ENCODE results near the gene SLC25A11.

SLC25A11 gene

DNA sequence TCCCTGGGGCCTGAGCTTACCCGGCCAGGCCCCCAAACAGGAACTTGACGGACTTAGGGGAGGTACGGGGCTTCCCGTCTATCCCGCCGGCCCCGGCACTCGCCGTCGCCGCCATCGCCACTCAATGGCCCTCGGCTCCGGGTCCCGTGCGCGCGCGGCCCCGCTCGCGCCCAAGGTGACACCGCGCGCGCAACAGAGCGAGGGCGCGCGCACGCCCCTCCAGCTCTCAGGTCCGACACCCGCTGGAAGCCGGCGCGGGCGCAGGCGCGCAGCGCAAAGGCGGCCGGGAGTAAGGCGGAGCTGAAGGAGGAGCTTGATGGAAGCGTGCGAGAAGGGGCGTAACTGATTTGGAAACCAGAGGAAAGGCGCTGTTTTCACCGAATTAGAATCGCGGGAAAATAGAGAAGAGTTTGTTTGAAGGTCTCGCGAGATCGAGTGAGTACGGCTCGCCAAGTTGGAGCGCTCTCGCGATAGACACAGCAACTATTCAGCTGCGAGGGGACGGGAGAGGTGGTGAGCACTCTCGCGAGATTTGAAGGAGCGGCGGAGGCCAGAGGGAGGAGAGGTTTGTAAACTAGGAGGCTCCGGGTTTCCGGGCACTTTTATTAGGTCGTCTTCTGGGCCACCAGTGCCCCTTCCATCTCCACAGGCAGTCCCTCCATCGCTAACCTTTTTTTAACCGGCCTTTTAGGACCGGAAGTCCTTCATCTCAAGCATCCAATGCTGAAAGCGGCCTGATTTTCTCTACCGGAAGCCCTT, at the start of gene SLC25A11, which contains the start of gene RNF167:
TSS of gene SLC25A11 (minus strand) at position 251 of the 759 bp plus-strand sequence. CDS start at position 115, 136 bp downstream.
TSS of gene RNF167 (plus strand) at position 473 of the 759 bp plus-strand sequence. CDS start 642 bp downstream, outside the sequence.
- DNase-seq: peak; percentile 99

- DNase-seq: no peak
Observed at GRCh38 chr17:4987767-4988567, 48.1 kb upstream of the SLC25A11 start.

- DNase-seq: peak; percentile 88
Observed at GRCh38 chr17:4986951-4987766, 47.3 kb upstream of the SLC25A11 start, which contains the start of gene CAMTA2. CAMTA2 (minus strand) TSS chr17:4987675; CDS start chr17:4986222, 1,453 bp downstream.

DNA sequence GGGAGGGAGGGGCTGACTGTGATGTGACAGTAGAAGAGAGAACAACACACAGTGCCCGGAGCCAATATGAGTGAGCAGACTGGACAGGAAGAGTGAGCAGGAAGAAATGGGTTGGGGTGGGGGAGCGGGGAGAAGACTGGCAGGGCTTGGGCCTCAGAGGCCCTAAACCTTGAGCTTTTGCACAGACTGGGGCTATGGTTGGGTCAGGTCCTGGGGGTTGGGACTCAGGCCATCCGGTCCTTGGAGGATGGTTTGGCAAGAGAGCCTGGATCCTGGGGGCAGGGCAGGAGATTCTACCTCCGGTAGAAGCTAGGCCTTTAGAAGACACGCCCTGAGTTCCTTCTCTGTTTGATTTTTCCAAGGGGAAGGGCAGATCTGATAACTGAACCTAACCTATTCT, 46.6 kb upstream of the SLC25A11 start:
- no peak for DNase-seq

GRCh38 chr17:4982305-4982704, 42.5 kb upstream of the SLC25A11 start:
- no peak for DNase-seq

- DNase-seq: peak; percentile 78
Observed at GRCh38 chr17:4980644-4981216, 40.9 kb upstream of the SLC25A11 start.

GRCh38 chr17:4978726-4979125, 38.9 kb upstream of the SLC25A11 start:
- no peak for DNase-seq

- no peak for DNase-seq
Observed at GRCh38 chr17:4974115-4974670, 34.3 kb upstream of the SLC25A11 start.

GRCh38 chr17:4973256-4974114, 33.6 kb upstream of the SLC25A11 start:
- no peak for DNase-seq

DNA sequence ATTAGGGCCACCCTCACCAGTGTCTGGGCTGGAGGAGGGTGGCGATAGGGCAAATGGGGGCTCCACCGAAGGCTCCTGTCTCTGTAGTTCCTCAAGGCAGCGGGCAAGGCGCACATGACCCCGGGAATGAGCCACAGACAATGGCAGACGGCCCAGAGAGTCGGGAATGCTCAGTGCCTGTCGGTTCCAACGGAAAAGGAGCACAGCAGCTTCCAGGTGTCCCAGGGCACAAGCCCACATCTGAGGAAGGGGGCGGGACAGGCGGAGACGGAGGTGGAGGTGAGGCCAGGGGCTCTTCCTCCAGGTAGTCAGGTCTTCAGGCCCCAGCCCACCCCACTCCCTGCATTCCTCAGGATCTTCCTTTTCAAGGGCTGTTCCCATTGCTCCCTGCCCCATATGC, 32.9 kb upstream of the SLC25A11 start:
- DNase-seq: no peak

DNA sequence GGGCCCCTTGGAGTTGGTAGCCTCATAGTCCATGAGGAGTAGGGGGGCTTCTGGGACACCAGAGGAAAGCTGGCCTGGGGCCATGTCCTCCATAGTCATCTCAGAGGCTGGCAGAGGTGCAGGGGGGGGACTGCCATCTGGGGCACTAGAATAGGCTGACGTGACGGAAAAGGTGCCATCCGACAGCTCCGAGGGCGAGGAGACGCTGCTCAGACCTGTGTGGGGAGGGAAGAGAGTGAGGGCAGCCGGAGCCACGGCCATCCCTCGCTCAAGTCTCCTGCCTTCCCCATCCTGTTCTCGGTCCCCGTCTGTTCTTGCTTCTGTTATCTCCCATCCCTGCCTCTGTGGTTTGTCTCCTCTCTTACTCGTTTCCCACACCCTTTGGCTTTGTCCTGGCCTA, 32.5 kb upstream of the SLC25A11 start:
- DNase-seq: no peak

- DNase-seq: no peak
Observed at GRCh38 chr17:4971826-4972225, 32.0 kb upstream of the SLC25A11 start.

DNA sequence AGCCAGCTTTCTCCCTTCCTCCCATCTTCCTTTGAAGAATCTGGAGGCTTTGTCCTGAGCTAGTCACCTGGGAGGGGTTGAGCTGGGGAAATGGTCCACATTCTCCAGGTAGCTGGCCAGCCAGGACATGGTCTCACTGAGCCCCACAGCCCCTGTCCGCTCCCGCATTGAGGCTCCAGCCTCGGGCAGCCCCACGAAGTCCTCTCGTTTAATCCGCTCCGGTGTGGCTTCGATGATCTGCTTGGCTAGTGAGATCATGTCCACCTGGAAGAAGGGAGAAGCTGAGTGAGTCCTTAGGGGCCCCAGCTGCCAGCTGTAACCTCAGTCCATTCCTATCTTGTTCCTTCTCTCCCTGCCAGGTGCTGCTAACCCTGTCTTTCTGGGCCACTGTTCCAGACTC, 30.4 kb upstream of the SLC25A11 start:
- no peak for DNase-seq

GRCh38 chr17:4969551-4970173, 29.8 kb upstream of the SLC25A11 start:
- DNase-seq: no peak

- DNase-seq: no peak
Observed at GRCh38 chr17:4969047-4969550, 29.3 kb upstream of the SLC25A11 start.

GRCh38 chr17:4968486-4969046, 28.7 kb upstream of the SLC25A11 start:
- DNase-seq: no peak

DNA sequence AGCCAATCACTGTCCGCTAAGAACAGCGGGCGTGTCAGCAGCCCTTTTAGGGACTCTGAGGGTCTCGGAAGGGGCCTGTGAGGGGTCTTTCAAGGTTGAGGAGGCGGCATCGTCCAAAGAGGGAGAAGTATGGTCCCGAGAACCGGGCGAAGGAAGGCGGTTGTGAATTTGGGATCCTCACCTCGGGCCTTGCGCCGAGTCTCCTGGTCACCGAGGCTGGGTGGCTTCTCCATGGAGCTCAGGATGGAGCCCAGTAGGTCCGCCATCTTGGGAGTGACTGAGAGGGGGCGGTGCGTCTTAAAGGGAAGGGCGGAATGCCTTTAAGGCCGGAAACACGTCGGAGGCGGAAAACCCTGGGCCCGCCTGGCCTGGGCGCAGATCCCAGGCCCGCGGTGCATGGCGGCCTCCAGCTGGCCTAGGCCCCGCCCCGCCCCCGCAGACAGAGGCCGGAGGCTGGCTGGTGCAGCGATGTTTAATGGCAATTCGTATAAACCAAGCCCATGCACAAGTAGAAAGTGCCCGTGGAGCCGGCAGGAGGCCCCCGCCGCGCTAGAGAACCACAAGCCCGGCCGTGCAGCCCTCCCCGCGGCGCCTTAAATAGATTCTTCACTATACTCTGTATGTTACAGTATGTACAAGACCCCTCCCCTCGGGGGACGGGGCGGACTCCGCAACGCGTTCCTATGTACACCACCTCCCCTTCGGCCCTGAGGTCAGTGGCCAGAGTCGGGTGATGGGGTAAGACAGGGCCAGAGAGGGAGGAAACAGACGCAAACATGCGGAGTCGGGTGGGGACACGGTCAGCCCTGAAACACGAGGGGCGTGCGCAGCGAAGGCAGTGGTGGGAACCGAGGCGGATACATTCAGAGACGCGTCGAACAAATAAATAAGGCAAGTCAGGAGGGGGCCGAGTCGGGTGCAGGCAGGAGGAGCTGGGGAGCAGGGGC, 28.0 kb upstream of the SLC25A11 start, which contains the start of gene SPAG7:
TSS of gene SPAG7 (minus strand) at position 279 of the 947 bp plus-strand sequence. CDS start at position 266, 13 bp downstream.
- DNase-seq: peak; percentile 96

- peak; percentile 99 for DNase-seq
Observed at GRCh38 chr17:4966844-4967538, 27.1 kb upstream of the SLC25A11 start.
